GM12875 (cell line): Measurements from ENCODE around the gene VPS29.

Source experiments
- H3K4me3 ChIP-seq: one replicate; pipeline ENCODE4 v1.5.1; 2011; ENCODE audit warnings: low read depth, low read length, control low read depth
- TF ChIP-seq, protein P1 (sequence below): IDR thresholded peaks from 2 replicates; pipeline ENCODE4 v1.5.1; 2011; ENCODE audit warnings: low read depth, mild to moderate bottlenecking, control low read depth, inconsistent platforms, low read length, moderate library complexity, borderline replicate concordance; ENCODE audit not compliant: insufficient read depth

VPS29 gene

DNA sequence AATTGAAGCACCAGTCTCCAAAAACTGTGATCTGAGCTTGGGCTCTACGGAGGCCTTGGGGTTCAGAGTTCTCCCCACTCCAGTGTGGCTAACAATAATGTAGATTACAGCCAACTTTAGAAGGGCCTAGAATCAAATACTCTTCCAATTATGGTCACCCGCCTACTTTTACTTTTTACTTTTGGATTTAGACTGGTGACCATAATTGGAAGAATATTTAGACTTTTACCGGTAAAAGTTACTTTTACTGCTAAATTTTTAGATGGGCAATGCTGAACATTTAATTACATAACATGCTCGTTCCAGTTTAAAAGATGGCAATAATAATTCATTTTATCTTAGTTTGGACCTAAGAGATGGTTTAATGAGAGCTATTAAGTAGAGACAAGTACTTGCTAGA lies 42.1 kb upstream of the VPS29 start:
- TF ChIP-seq, protein P1, sequence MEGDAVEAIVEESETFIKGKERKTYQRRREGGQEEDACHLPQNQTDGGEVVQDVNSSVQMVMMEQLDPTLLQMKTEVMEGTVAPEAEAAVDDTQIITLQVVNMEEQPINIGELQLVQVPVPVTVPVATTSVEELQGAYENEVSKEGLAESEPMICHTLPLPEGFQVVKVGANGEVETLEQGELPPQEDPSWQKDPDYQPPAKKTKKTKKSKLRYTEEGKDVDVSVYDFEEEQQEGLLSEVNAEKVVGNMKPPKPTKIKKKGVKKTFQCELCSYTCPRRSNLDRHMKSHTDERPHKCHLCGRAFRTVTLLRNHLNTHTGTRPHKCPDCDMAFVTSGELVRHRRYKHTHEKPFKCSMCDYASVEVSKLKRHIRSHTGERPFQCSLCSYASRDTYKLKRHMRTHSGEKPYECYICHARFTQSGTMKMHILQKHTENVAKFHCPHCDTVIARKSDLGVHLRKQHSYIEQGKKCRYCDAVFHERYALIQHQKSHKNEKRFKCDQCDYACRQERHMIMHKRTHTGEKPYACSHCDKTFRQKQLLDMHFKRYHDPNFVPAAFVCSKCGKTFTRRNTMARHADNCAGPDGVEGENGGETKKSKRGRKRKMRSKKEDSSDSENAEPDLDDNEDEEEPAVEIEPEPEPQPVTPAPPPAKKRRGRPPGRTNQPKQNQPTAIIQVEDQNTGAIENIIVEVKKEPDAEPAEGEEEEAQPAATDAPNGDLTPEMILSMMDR: no peak
- H3K4me3 ChIP-seq: no peak overlapping the region

DNA sequence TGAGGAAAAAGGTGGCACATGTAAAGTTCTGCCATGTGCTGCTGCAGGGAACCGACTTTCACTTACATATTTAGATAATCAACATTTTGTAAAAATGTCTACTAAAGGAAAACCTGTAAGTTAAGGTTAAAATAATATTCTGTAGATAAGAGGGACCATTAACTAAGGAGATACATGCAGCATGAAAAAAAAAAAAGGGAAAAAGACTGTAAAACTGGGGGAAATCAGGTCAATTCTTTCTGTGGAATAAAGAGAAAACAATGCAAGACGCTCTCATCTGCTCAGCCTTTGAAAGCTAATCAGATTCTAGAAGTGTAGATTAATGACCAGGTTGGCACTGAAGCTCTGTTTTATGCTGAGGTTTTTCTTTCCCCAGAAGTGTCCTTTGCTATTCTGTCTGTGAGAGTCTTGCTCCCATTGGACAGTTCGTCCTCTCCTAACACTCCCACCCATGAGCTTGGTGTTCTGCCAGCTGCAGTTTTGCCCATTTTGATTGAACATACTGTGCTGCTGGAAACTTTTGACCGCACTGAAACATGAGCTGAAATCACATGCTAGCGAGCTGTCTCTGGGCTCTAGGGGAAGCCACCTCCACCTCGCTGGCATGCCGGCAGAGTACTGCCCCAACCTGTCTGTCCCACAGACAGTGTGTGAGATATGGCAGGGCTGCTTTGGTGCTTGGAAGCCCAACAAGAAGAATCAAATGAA lies 41.5 kb upstream of the VPS29 start:
- no peak overlapping the region for H3K4me3 ChIP-seq

DNA sequence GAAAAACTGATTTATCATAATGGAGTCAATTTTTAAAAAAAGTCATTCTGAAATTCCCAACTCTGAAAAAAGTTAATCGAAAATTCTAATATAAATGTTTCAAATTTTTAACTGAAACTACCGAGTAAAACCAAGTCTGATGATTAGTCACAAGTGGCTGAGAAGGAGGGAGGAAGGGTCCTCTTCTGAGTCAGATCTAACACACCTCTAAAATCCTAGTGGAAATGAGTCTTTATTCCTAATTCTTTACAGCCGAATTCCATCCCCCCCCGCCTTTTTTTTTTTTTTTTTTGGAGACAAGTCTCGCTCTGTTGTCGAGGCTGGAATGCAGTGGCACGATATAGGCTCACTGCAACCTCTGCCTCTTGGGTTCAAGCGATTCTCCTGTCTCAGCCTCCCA lies 38.1 kb upstream of the VPS29 start:
- TF ChIP-seq, protein P1: no peak
- H3K4me3 ChIP-seq: no peak overlapping the region

More for the DNA sequence above, 41.5 kb upstream of the VPS29 start:
- TF ChIP-seq, protein P1: no peak

DNA sequence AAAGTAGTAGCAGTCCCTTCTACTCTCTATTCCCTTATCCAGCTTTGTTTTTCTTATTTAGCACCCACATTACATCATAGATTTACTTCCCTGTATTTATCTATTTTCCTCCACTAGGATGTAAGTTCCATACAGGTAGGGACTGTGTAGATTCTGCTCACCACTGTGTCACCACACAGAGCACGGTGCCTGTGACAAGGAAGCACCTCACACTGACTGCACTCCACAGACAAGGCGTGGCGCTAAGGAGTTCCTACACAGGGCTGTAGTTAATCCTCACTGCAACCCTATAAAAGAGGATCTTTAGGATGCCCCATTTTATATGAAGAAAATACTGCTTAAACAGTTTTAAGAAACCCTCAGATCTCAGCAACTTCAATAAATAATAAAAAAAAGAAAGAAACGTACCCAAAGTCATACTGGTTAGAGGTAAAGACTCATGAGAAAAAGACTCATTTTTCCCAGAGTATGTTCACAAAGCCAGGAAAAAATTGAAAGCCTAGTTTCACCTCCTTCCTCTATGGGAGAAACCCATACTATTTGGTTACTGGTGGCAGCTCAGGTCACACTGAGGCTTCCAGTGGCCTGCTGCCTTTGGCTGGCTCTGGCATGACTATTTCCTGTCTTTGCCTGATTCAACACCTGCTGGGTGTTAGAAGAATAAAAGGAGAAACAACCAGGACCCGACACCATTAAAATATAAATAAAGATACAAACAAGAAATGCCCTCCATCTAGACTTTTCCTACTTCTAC lies 37.1 kb upstream of the VPS29 start:
- no peak overlapping the region for H3K4me3 ChIP-seq
- TF ChIP-seq, protein P1: no peak

DNA sequence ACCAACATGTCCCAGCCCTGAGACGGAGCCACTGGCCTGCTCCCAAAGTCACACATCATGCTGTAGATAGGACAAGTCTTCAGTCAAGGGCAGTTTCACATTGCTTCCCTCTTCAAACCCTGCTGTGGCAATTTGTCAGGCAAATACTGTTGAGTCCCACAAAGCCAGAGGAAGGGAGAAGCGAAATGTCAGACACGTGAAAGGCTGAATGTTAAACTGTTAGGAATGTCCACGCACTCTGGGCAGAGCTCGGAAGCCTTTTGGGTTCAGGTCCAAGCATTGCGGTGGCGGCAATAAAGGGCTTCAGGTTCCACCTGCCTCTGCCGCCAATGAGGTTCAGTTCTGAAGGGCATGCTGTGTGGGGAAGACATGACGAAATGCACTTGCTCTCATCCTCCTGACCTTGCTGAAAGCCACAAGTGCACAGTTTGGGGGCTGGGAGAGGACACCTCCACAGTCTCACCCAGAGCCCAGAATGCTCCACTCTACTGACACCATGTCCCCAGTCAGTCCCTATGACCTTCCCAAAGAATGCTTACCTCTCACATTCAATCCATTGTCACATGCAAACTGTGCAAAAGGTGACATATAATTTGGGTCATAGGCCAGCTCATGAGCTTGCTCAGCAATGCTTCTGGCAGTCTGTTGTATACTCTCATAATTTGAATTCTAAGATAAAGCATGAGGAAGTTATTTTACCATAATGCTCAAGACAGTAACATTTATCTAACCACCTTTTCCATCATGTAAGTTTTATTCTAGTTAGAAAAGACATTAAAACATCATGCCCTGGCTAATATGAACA lies 35.9 kb upstream of the VPS29 start:
- no peak overlapping the region for H3K4me3 ChIP-seq
- TF ChIP-seq, protein P1: no peak

DNA sequence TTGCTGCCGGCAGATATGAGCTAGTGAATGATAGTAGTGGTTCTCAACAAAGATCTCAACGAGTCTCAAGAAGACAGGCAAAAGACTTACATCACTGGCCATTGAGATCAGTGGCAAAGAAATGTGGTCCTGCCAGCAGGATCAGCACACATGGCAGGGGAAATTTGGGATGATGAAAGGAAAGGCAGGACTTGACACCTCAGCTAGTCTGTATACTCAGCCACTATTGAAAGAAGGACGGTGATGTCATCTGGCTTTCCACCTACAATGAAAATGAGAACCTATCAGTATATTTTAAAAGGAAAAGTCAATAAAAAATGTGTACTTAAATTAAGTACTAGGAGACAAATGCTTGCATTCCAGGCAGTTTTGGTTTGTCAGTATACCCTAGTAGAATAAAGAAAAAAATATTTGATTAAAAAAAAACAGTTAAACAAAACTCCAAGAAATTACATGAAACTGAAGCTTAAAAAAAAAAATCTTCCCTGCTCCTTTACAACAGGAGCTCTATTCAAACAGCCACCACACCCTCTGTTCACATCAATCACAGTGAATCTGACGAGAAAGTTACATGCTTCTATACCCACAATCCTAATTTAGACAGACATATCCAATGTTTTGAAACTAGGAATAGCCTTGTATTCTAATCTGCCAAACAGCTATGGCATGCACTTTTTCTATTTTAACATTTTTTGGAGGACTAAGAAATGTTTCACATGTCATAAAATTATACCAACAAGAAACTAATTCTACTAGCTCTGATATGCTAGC lies 35.1 kb upstream of the VPS29 start:
- H3K4me3 ChIP-seq: no peak overlapping the region
- TF ChIP-seq, protein P1: no peak
